RWPE2 (cell line): ENCODE data around the gene MOCS1.

ENCODE experiments used
- ATAC-seq: fragments of 200-7000 bp; cut with Tn5 transposase; 3 replicates; pipeline ENCODE4 v1.9.1; 2021; ENCODE audit warnings: low read depth
- DNase-seq: peaks from one replicate; pipeline ENCODE4 v3.0.0-alpha.2; 2020; ENCODE audit warnings: low spot score
- H3K27ac ChIP-seq: fragments of 450-650 bp; 2 replicates; pipeline ENCODE4 v1.5.1; 2017; ENCODE audit warnings: mild to moderate bottlenecking; ENCODE audit not compliant: poor library complexity, severe bottlenecking
- H3K27me3 ChIP-seq: fragments of 250-450 bp; sonication (Bioruptor Pico); 2 replicates; pipeline ENCODE4 v1.5.1; 2021; ENCODE audit warnings: mild to moderate bottlenecking, moderate library complexity; ENCODE audit not compliant: insufficient read depth, poor library complexity, severe bottlenecking
- H3K36me3 ChIP-seq: fragments of 250-450 bp; sonication (Bioruptor Pico); 2 replicates; pipeline ENCODE4 v1.5.1; 2020; ENCODE audit warnings: low read depth, mild to moderate bottlenecking, moderate library complexity
- H3K4me1 ChIP-seq: fragments of 250-450 bp; sonication (Bioruptor Pico); 2 replicates; pipeline ENCODE4 v1.5.1; 2021; ENCODE audit warnings: mild to moderate bottlenecking, moderate library complexity; ENCODE audit not compliant: insufficient read depth, poor library complexity, severe bottlenecking
- H3K4me3 ChIP-seq: fragments of 250-450 bp; sonication (Bioruptor Pico); 2 replicates; pipeline ENCODE4 v1.5.1; 2021; ENCODE audit warnings: mild to moderate bottlenecking, moderate library complexity; ENCODE audit not compliant: severe bottlenecking
- H3K9me3 ChIP-seq: fragments of 250-450 bp; sonication (Bioruptor Pico); 2 replicates; pipeline ENCODE4 v1.5.1; 2021; ENCODE audit warnings: mild to moderate bottlenecking, moderate library complexity; ENCODE audit not compliant: severe bottlenecking
- CTCF ChIP-seq: fragments of 450-650 bp; IDR thresholded peaks from one replicate; pipeline ENCODE4 v1.5.1; 2017; ENCODE audit warnings: mild to moderate bottlenecking, moderate library complexity; ENCODE audit not compliant: poor library complexity, severe bottlenecking

MOCS1 gene

GRCh38 chr6:39907871-39908575 is 26.2 kb downstream of the MOCS1 start:
- ATAC-seq (no peak), DNase-seq (no peak)
- no peaks in the 10 kb centered on the region for H3K27me3 ChIP-seq
- no peak for TF ChIP-seq CTCF
- no peaks in the 10 kb centered on the region for H3K36me3 ChIP-seq
- H3K27ac ChIP-seq: no peak overlapping the region
- H3K4me3 ChIP-seq: no peak overlapping the region
- no peaks in the 10 kb centered on the region for H3K4me1 ChIP-seq
- H3K9me3 ChIP-seq: no peaks in the 10 kb centered on the region

DNA sequence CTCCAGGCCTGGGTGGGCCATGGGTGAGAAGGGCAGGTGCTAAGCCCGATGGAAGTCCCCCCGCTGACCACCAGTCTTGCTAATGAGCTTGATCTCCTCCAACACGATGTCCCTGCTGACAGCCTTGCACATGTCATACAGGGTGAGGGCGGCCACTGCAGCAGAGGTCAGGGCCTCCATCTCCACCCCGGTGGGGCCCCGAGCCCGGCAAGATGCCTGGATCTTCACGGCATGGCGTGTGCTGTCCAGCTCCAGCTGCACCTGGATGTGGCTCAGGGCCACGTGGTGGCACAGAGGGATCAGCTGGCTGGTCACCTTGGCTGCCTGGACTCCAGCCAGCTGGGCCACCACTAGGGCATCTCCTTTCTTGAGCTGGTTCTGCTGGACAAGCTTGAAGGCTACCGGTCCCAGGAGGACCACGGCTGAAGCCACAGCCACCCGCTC is 27.9 kb downstream of the MOCS1 start:
- TF ChIP-seq CTCF: no peak
- H3K36me3 ChIP-seq: no peaks in the 10 kb centered on the region

DNA sequence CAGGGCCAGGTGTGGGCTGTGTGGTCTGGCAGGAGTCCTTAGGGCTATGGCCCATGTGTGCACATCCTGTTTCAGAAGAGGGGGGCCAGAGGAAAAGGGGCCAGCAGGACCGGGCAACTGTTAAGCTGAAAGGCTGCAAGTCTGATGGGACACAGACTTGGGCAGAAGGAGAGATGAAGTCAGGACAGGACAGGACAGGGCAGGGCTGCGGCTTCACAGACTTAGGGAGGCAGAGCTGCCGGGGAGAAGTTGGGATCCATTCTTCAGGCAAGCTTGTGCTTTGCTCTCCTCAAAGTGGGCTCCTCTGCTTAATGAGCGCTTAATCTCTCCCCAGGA is 28.7 kb downstream of the MOCS1 start:
- TF ChIP-seq CTCF: no peak
- H3K9me3 ChIP-seq: no peaks in the 10 kb centered on the region
- ATAC-seq: no peak
- DNase-seq: no peak
- no peak overlapping the region for H3K4me3 ChIP-seq
- no peaks in the 10 kb centered on the region for H3K27me3 ChIP-seq
- H3K36me3 ChIP-seq: no peaks in the 10 kb centered on the region
- no peaks in the 10 kb centered on the region for H3K4me1 ChIP-seq
- H3K27ac ChIP-seq: no peak overlapping the region

More for the DNA sequence above, 27.9 kb downstream of the MOCS1 start:
- Histone ChIP-seq H3K9me3 (no peaks in the 10 kb centered on the region), H3K4me3 (no peak overlapping the region), H3K27ac (no peak overlapping the region), H3K4me1 (no peaks in the 10 kb centered on the region), H3K27me3 (no peaks in the 10 kb centered on the region)
- no peak for ATAC-seq
- DNase-seq: no peak

GRCh38 chr6:39904946-39905639 is 29.2 kb downstream of the MOCS1 start:
- no peak for ATAC-seq
- Histone ChIP-seq H3K4me3 (no peak overlapping the region), H3K27ac (no peak overlapping the region), H3K4me1 (no peaks in the 10 kb centered on the region), H3K27me3 (no peaks in the 10 kb centered on the region), H3K36me3 (no peaks in the 10 kb centered on the region), H3K9me3 (no peaks in the 10 kb centered on the region)
- TF ChIP-seq CTCF: no peak
- no peak for DNase-seq

- DNase-seq: no peak
- H3K27ac ChIP-seq: no peak overlapping the region
- H3K36me3 ChIP-seq: no peaks in the 10 kb centered on the region
- no peaks in the 10 kb centered on the region for H3K4me1 ChIP-seq
- no peak for ATAC-seq
- no peak for TF ChIP-seq CTCF
- no peak overlapping the region for H3K4me3 ChIP-seq
- H3K27me3 ChIP-seq: no peaks in the 10 kb centered on the region
- H3K9me3 ChIP-seq: no peaks in the 10 kb centered on the region
Observed at GRCh38 chr6:39903656-39904055, 30.6 kb downstream of the MOCS1 start.
